Measurements from ENCODE around the gene RAD51B. TPM values are rescaled to one million over a fixed set of nuclear protein-coding genes. Genes with fewer than 3 reads are reported as not detected.

The RAD51B gene
- total RNA-seq, 1 experiment from 2014 or later = 16.7 TPM

- Histone ChIP-seq H4K8ac (replicated peaks; ENCODE audit: insufficient read length, low read depth, low read length) (no peak overlapping the region), H3K14ac (ENCODE audit: insufficient read depth, low read length) (no peak overlapping the region), H3K23me2 (ENCODE audit: insufficient read length, low read depth, low read length, poor library complexity, severe bottlenecking) (peaks cover 6% of the 10 kb centered on the region), H2BK5ac (ENCODE audit: insufficient read length, low read length) (no peak overlapping the region), H3K79me2 (ENCODE audit: insufficient read depth, low read length) (no peaks in the 10 kb centered on the region), H3K27ac (ENCODE audit: insufficient read length, low read depth, low read length) (no peak overlapping the region), H2BK12ac (ENCODE audit: insufficient read length, low read depth, low read length) (no peak overlapping the region), H2BK15ac (ENCODE audit: low read depth, low read length) (no peak overlapping the region), H3K56ac (ENCODE audit: insufficient read length, low read depth, low read length) (no peak overlapping the region), H3K9ac (ENCODE audit: extremely low read depth, insufficient read length, low read length) (no peak overlapping the region), H3T11ph (ENCODE audit: low read length) (no peak overlapping the region), H3K18ac (ENCODE audit: insufficient read length, low read depth, low read length) (no peak overlapping the region), H2BK120ac (ENCODE audit: low read depth, low read length, poor library complexity, severe bottlenecking) (no peak overlapping the region), H3K4me1 (ENCODE audit: insufficient read depth, low read length) (no peaks in the 10 kb centered on the region), H3K4ac (ENCODE audit: low read depth, low read length) (no peak overlapping the region), H4K91ac (ENCODE audit: insufficient read length, low read depth, low read length) (no peak overlapping the region), H4K20me1 (ENCODE audit: control insufficient read depth, insufficient read depth, insufficient read length) (no peaks in the 10 kb centered on the region), H2AK5ac (ENCODE audit: insufficient read length, low read length) (no peak overlapping the region), H3K9me3 (ENCODE audit: control insufficient read depth, low read depth, low read length) (no peaks in the 10 kb centered on the region), H2AFZ (ENCODE audit: low read length) (no peak overlapping the region), H4K5ac (ENCODE audit: insufficient read length, low read depth, low read length) (no peak overlapping the region), H3K79me1 (ENCODE audit: insufficient read depth, low read depth, low read length, poor library complexity, severe bottlenecking) (no peaks in the 10 kb centered on the region), H3K4me2 (ENCODE audit: insufficient read depth, insufficient read length, low read length) (no peak overlapping the region), H3K27me3 (ENCODE audit: insufficient read depth, low read length) (no peaks in the 10 kb centered on the region), H2BK20ac (ENCODE audit: low read depth, low read length, poor library complexity, severe bottlenecking) (no peak overlapping the region), H3K23ac (ENCODE audit: insufficient read length, low read depth, low read length) (no peak overlapping the region)
- peaks cover 0 to 1% (median 0%) of the 10 kb centered on the region in 3 experiments; a peak in 3 of 7 replicates for H3K36me3 Mint-ChIP-seq (ENCODE audit: insufficient read depth in 1 of 3, low read depth in 3 of 3)
- no peak for TF ChIP-seq CTCF (conservative IDR thresholded peaks at IDR 0.05)
- peaks cover 12 to 21% of the 10 kb centered on the region in 2 experiments for H3K4me1 Mint-ChIP-seq
- DNase-seq = no peak
- peaks cover under 1% of the 10 kb centered on the region in 2 experiments; a peak in 4 of 5 replicates for H3K9me3 Mint-ChIP-seq
- H3K27me3 Mint-ChIP-seq (ENCODE audit: low read depth) = peaks cover 8% of the 10 kb centered on the region
- WGBS (ENCODE audit: extremely low coverage, insufficient read length, low lambda C conversion rate) = no CpG with 5 or more reads among the region's 3 CpGs
- H3K4me3 Mint-ChIP-seq = no peak overlapping the region; a peak in 1 of 5 replicates
- H3K27ac Mint-ChIP-seq = no peak overlapping the region
Observed at GRCh38 chr14:68623826-68624225, 804.2 kb downstream of the RAD51B start.
